Measurements from ENCODE around the gene SLC38A10.

Gene SLC38A10

GRCh38 chr17:81204578-81204977 is 90.5 kb downstream of the SLC38A10 start:
- Histone ChIP-seq H3K9me3 (ENCODE audit: control insufficient read depth, insufficient read depth, low read length) (no peaks in the 10 kb centered on the region), H3K4me2 (ENCODE audit: low read length) (no peak overlapping the region), H3K27me3 (ENCODE audit: control insufficient read depth, low read length) (no peaks in the 10 kb centered on the region), H3K9me2 (replicated peaks; ENCODE audit: control insufficient read depth, low read length) (no peaks in the 10 kb centered on the region), H3K36me3 (ENCODE audit: control insufficient read depth, low read length) (no peaks in the 10 kb centered on the region), H3K27ac (ENCODE audit: low read depth, low read length) (no peak overlapping the region), H3K4me3 (ENCODE audit: low read length) (no peak overlapping the region), H3F3A (ENCODE audit: control insufficient read depth, insufficient read depth) (no peaks in the 10 kb centered on the region), H3K79me2 (ENCODE audit: control insufficient read depth, low read length) (no peaks in the 10 kb centered on the region), H4K20me1 (ENCODE audit: control insufficient read depth, insufficient read depth, low read depth, low read length) (no peaks in the 10 kb centered on the region), H3K4me1 (ENCODE audit: control insufficient read depth, low read length) (peaks cover 6% of the 10 kb centered on the region)
- TF ChIP-seq CTCF (IDR thresholded peaks at IDR 0.05; ENCODE audit: low read depth, low read length, poor library complexity, severe bottlenecking) = no peak
- TF ChIP-seq EZH2phosphoT487 (IDR thresholded peaks at IDR 0.05; ENCODE audit: borderline replicate concordance, low read length) = no peak

DNA sequence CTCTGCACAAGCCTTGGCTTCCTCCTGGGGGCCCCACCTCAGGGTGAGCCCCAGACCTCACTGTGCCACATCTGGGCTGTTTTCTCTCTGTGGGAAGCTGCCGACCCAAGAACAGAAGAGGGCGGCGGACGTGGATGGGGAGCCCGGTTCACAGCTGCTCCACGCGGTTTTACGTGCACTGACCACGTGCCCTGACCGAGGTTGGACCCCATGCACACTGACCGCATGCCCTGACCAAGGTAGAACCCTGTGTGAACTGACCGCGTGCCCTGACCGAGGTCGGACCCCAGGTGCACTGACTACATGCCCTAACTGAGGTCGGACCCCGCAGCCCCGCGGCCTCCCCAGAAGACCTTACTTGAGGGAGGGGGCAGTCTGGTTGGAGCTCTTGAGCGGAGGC is 92.0 kb downstream of the SLC38A10 start:
- no peak overlapping the region for H3K27ac ChIP-seq (ENCODE audit: low read depth, low read length)
- H3K4me3 ChIP-seq (ENCODE audit: low read length) = no peak overlapping the region
- no peak for TF ChIP-seq EZH2phosphoT487 (IDR thresholded peaks at IDR 0.05; ENCODE audit: borderline replicate concordance, low read length)
- no peak for TF ChIP-seq CTCF (IDR thresholded peaks at IDR 0.05; ENCODE audit: low read depth, low read length, poor library complexity, severe bottlenecking)
- no peaks in the 10 kb centered on the region for H4K20me1 ChIP-seq (ENCODE audit: control insufficient read depth, insufficient read depth, low read depth, low read length)
- peaks cover 6% of the 10 kb centered on the region for H3K4me1 ChIP-seq (ENCODE audit: control insufficient read depth, low read length)
- no peaks in the 10 kb centered on the region for H3F3A ChIP-seq (ENCODE audit: control insufficient read depth, insufficient read depth)
- H3K9me3 ChIP-seq (ENCODE audit: control insufficient read depth, insufficient read depth, low read length) = no peaks in the 10 kb centered on the region
- no peaks in the 10 kb centered on the region for H3K27me3 ChIP-seq (ENCODE audit: control insufficient read depth, low read length)
- no peak overlapping the region for H3K4me2 ChIP-seq (ENCODE audit: low read length)
- no peaks in the 10 kb centered on the region for H3K9me2 ChIP-seq (replicated peaks; ENCODE audit: control insufficient read depth, low read length)
- no peaks in the 10 kb centered on the region for H3K79me2 ChIP-seq (ENCODE audit: control insufficient read depth, low read length)
- no peaks in the 10 kb centered on the region for H3K36me3 ChIP-seq (ENCODE audit: control insufficient read depth, low read length)

DNA sequence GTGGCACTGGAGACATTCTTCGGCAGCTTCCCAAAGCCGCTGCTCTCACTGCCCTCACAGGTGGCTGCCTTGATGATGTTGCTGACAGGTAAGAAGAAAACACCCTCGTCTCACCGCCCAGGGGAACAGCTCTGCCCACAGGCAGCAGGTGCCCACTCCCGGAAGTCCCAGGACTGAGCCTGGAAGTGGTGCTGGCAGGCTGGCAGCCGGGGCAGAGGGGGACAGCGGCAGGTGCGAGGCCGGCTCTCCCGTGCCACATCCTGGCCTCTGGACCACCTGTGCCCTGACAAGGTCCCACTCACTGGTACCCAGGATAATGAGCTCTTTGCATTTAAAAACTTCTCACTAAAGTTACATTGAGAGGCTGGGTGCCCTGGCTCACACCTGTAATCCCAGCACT is 92.8 kb downstream of the SLC38A10 start:
- Histone ChIP-seq H3K4me1 (ENCODE audit: control insufficient read depth, low read length) (peaks cover 6% of the 10 kb centered on the region), H4K20me1 (ENCODE audit: control insufficient read depth, insufficient read depth, low read depth, low read length) (no peaks in the 10 kb centered on the region), H3K4me2 (ENCODE audit: low read length) (no peak overlapping the region), H3K9me3 (ENCODE audit: control insufficient read depth, insufficient read depth, low read length) (no peaks in the 10 kb centered on the region), H3K27me3 (ENCODE audit: control insufficient read depth, low read length) (no peaks in the 10 kb centered on the region), H3K79me2 (ENCODE audit: control insufficient read depth, low read length) (no peaks in the 10 kb centered on the region), H3K27ac (ENCODE audit: low read depth, low read length) (no peak overlapping the region), H3F3A (ENCODE audit: control insufficient read depth, insufficient read depth) (no peaks in the 10 kb centered on the region), H3K9me2 (replicated peaks; ENCODE audit: control insufficient read depth, low read length) (no peaks in the 10 kb centered on the region), H3K4me3 (ENCODE audit: low read length) (no peak overlapping the region), H3K36me3 (ENCODE audit: control insufficient read depth, low read length) (no peaks in the 10 kb centered on the region)
- no peak for TF ChIP-seq EZH2phosphoT487 (IDR thresholded peaks at IDR 0.05; ENCODE audit: borderline replicate concordance, low read length)
- no peak for TF ChIP-seq CTCF (IDR thresholded peaks at IDR 0.05; ENCODE audit: low read depth, low read length, poor library complexity, severe bottlenecking)
